OCI-LY7 (cell line): ENCODE measurements around the gene ZNF410.

Experiments
- CTCF ChIP-seq: fragments of 200-600 bp; sonication (generic); conservative IDR thresholded peaks from 2 replicates; pipeline ENCODE4 v1.5.1; 2014; ENCODE audit warnings: mild to moderate bottlenecking, antibody characterized with exemption, low read length, moderate library complexity, mixed read lengths
- EZH2phosphoT487 ChIP-seq: fragments of 200-600 bp; sonication (generic); IDR thresholded peaks from 2 replicates; pipeline ENCODE4 v1.6.1; 2018; ENCODE audit warnings: low read depth, borderline replicate concordance, mild to moderate bottlenecking, mixed run types, antibody characterized with exemption, low read length, moderate library complexity, mixed read lengths

- no peak for TF ChIP-seq CTCF
- no peak for TF ChIP-seq EZH2phosphoT487
Observed at GRCh38 chr14:73889376-73889775, 2.7 kb downstream of the ZNF410 start.
